Small intestine (tissue), 7 donors: ENCODE data around the gene MET. TPM values are rescaled to one million over a fixed set of nuclear protein-coding genes. Genes with fewer than 3 reads are reported as not detected.
A peak's percentile ranks its signal among the peaks of the same experiment; 100 is the strongest.

Source experiments
- DNase-seq, 2 donors: peaks; one replicate each; pipeline versions ENCODE4 v3.0.0 to v3.0.0-alpha.2; 2013
- FAIRE-seq: peaks from 2 replicates; lab custom pipeline; 2012; peaks lifted over from hg19 to GRCh38; lab: Jason Lieb, UNC
- H3K27ac ChIP-seq, 3 donors: one replicate each; pipeline ENCODE4 v1.5.1; 2013; ENCODE audit warnings: low read length in 2 of 3, mild to moderate bottlenecking in 2 of 3, control low read depth in 1 of 3, inconsistent platforms in 1 of 3, low read depth in 1 of 3, moderate library complexity in 1 of 3
- H3K27me3 ChIP-seq, 3 donors: one replicate each; pipeline ENCODE4 v1.6.1; 2013; ENCODE audit warnings: low read length in 3 of 3, inconsistent platforms in 1 of 3; ENCODE audit not compliant: control insufficient read depth in 3 of 3, insufficient read depth in 3 of 3
- H3K36me3 ChIP-seq, 3 donors: one replicate each; pipeline ENCODE4 v1.6.1; 2013; ENCODE audit warnings: low read length in 3 of 3, inconsistent platforms in 1 of 3, low read depth in 1 of 3, mild to moderate bottlenecking in 1 of 3, moderate library complexity in 1 of 3; ENCODE audit not compliant: control insufficient read depth in 3 of 3, insufficient read depth in 2 of 3
- H3K4me1 ChIP-seq, 3 donors: one replicate each; pipeline ENCODE4 v1.6.1; 2013; ENCODE audit warnings: low read length in 2 of 3, inconsistent platforms in 1 of 3, low read depth in 1 of 3, mild to moderate bottlenecking in 1 of 3, moderate library complexity in 1 of 3; ENCODE audit not compliant: control insufficient read depth in 3 of 3, insufficient read depth in 2 of 3
- H3K4me3 ChIP-seq, 3 donors: one replicate each; pipeline ENCODE4 v1.5.1; 2013; ENCODE audit warnings: low read length in 3 of 3, control low read depth in 1 of 3, inconsistent platforms in 1 of 3, low read depth in 1 of 3, mild to moderate bottlenecking in 1 of 3, moderate library complexity in 1 of 3
- H3K9me3 ChIP-seq, 2 donors: one replicate each; pipeline ENCODE4 v1.6.1; 2013; ENCODE audit warnings: low read depth in 1 of 2, low read length in 1 of 2; ENCODE audit not compliant: control insufficient read depth in 2 of 2, insufficient read depth in 1 of 2
- WGBS, 3 donors: extraction: QIAGEN DNeasy Blood & Tissue Kit; methylation state at CpG; one replicate each; pipeline ENCODE4 v1.1.7; 2013; 5-methylcytosine and 5-hydroxymethylcytosine counted together
- polyA plus RNA-seq, 4 donors: library from polyadenylated mRNA; stranded (reverse) in 3 of 4; unstranded in 1 of 4; fragments of 200-250 nt in 3 of 4; fragments of 120-200 nt in 1 of 4; gene quantifications; one replicate each; pipeline versions ENCODE4 v1.2.1 to v1.2.3, GENCODE V29; 2013
- donor health status: healthy with polysubstance abuse.
- donor health status: control.
- donor health status: control.
- donor health status: Bipolar disorder and iron deficiency.
- donor health status: healthy.

MET gene
- polyA plus RNA-seq, 4 donors = 2.7 to 13.4 (median 8.2) TPM

- FAIRE-seq = no peak
- no peaks in the 10 kb centered on the region for H3K36me3 ChIP-seq
These were observed 157.5 kb downstream of the MET start for GRCh38 chr7:116829493-116829892.

GRCh38 chr7:116832692-116833091, 160.7 kb downstream of the MET start:
- no peaks in the 10 kb centered on the region for H3K27me3 ChIP-seq
- H3K4me3 ChIP-seq = no peak overlapping the region
- FAIRE-seq = no peak

More at GRCh38 chr7:116829493-116829892, 157.5 kb downstream of the MET start:
- Histone ChIP-seq H3K27ac (no peak overlapping the region), H3K27me3 (no peaks in the 10 kb centered on the region), H3K9me3 (no peaks in the 10 kb centered on the region), H3K4me1 (no peaks in the 10 kb centered on the region), H3K4me3 (no peak overlapping the region)
- peak in 1 of 2 donors; percentile 16 for DNase-seq

GRCh38 chr7:116834815-116835504, 163.0 kb downstream of the MET start:
- H3K4me1 ChIP-seq = peaks cover 0 to 13% (median 3%) of the 10 kb centered on the region in 3 donors
- DNase-seq = peak; percentile 85 to 89
- peak overlapping the region in 2 of 3 donors; percentile 48 to 56 for H3K27ac ChIP-seq
- no peak for FAIRE-seq
- WGBS, 3 donors = 15 to 55% (median 32%) methylated on average over 9 of the region's 9 CpGs
- no peaks in the 10 kb centered on the region for H3K9me3 ChIP-seq
- H3K27me3 ChIP-seq = no peaks in the 10 kb centered on the region
- no peak overlapping the region for H3K4me3 ChIP-seq
- H3K36me3 ChIP-seq = no peaks in the 10 kb centered on the region

More at GRCh38 chr7:116832692-116833091, 160.7 kb downstream of the MET start:
- Histone ChIP-seq H3K9me3 (no peaks in the 10 kb centered on the region), H3K36me3 (no peaks in the 10 kb centered on the region), H3K27ac (no peak overlapping the region), H3K4me1 (peaks cover 0 to 13% (median 3%) of the 10 kb centered on the region in 3 donors)
- DNase-seq = peak in 1 of 2 donors; percentile 10
- 61 to 70% (median 68%) methylated on average over 2 of the region's 2 CpGs for WGBS, 3 donors

- FAIRE-seq (no peak), DNase-seq (peak; percentile 17)
- Histone ChIP-seq H3K4me3 (no peak overlapping the region), H3K36me3 (no peaks in the 10 kb centered on the region), H3K27me3 (no peaks in the 10 kb centered on the region), H3K9me3 (no peaks in the 10 kb centered on the region), H3K4me1 (peaks cover 0 to 13% (median 3%) of the 10 kb centered on the region in 3 donors), H3K27ac (no peak overlapping the region)
- WGBS, 3 donors = 54 to 73% (median 58%) methylated on average over 2 of the region's 2 CpGs
These were observed 164.1 kb downstream of the MET start for GRCh38 chr7:116836048-116836447.

GRCh38 chr7:116836911-116837310, 164.9 kb downstream of the MET start:
- DNase-seq (peak; percentile 23 to 81), FAIRE-seq (no peak)
- WGBS, 3 donors = 41 to 70% (median 65%) methylated on average over 4 of the region's 4 CpGs
- Histone ChIP-seq H3K9me3 (no peaks in the 10 kb centered on the region), H3K4me3 (no peak overlapping the region), H3K27me3 (no peaks in the 10 kb centered on the region), H3K27ac (no peak overlapping the region), H3K36me3 (no peaks in the 10 kb centered on the region), H3K4me1 (peaks cover 0 to 13% (median 3%) of the 10 kb centered on the region in 3 donors)

- Histone ChIP-seq H3K27me3 (no peaks in the 10 kb centered on the region), H3K27ac (no peak overlapping the region), H3K36me3 (no peaks in the 10 kb centered on the region), H3K4me3 (no peak overlapping the region), H3K4me1 (peaks cover 0 to 13% (median 3%) of the 10 kb centered on the region in 3 donors), H3K9me3 (no peaks in the 10 kb centered on the region)
- no peak for FAIRE-seq
- no peak for DNase-seq
- WGBS, 3 donors = 85 to 96% (median 87%) methylated on average over 3 of the region's 3 CpGs
These were observed 165.6 kb downstream of the MET start for GRCh38 chr7:116837586-116837985.

GRCh38 chr7:116840256-116840655, 168.3 kb downstream of the MET start:
- whole genome bisulfite sequencing, 3 donors = 57 to 81% (median 74%) methylated on average over 5 of the region's 5 CpGs

GRCh38 chr7:116842371-116842770, 170.4 kb downstream of the MET start:
- H3K27ac ChIP-seq = no peak overlapping the region
- no peaks in the 10 kb centered on the region for H3K9me3 ChIP-seq
- no peak for DNase-seq
- WGBS, 3 donors = 86 to 95% (median 88%) methylated on average over 1 of the region's 1 CpG
- H3K4me3 ChIP-seq = no peak overlapping the region
- FAIRE-seq = no peak
- no peaks in the 10 kb centered on the region for H3K4me1 ChIP-seq
- H3K27me3 ChIP-seq = no peaks in the 10 kb centered on the region
- no peaks in the 10 kb centered on the region for H3K36me3 ChIP-seq

More at GRCh38 chr7:116840256-116840655, 168.3 kb downstream of the MET start:
- FAIRE-seq (no peak), DNase-seq (no peak)
- Histone ChIP-seq H3K27ac (no peak overlapping the region), H3K4me1 (peaks cover 0 to 9% (median 3%) of the 10 kb centered on the region in 3 donors), H3K9me3 (no peaks in the 10 kb centered on the region), H3K4me3 (no peak overlapping the region), H3K27me3 (no peaks in the 10 kb centered on the region), H3K36me3 (no peaks in the 10 kb centered on the region)
